HG02943 (cell line): ENCODE results near the gene LIMK2.
"Not testable (repeated sequence)": the region's sequence is repeated elsewhere in the genome, so short reads cannot be mapped to it uniquely, and the experiment has no call there.

ENCODE experiments used
- ATAC-seq: cut with Tn5 transposase; IDR thresholded peaks from one replicate; pipeline ENCODE4 v1.9.1; 2021; ENCODE audit warnings: mild to moderate bottlenecking, low read depth, moderate library complexity; ENCODE audit not compliant: unreplicated experiment

LIMK2 gene

GRCh38 chr22:31210556-31211421 lies 1.3 kb upstream of the LIMK2 start:
- ATAC-seq, result no peak

GRCh38 chr22:31211482-31211861 lies 626 bp upstream of the LIMK2 start:
- ATAC-seq, result no peak

GRCh38 chr22:31212783-31213629 lies 908 bp downstream of the LIMK2 start:
- no peak for ATAC-seq

GRCh38 chr22:31215018-31215535 lies 3.0 kb downstream of the LIMK2 start:
- ATAC-seq, result no peak

- ATAC-seq, result no peak
Observed at GRCh38 chr22:31218565-31219262, 6.6 kb downstream of the LIMK2 start.

GRCh38 chr22:31221084-31221483 lies 9.0 kb downstream of the LIMK2 start:
- no peak for ATAC-seq

DNA sequence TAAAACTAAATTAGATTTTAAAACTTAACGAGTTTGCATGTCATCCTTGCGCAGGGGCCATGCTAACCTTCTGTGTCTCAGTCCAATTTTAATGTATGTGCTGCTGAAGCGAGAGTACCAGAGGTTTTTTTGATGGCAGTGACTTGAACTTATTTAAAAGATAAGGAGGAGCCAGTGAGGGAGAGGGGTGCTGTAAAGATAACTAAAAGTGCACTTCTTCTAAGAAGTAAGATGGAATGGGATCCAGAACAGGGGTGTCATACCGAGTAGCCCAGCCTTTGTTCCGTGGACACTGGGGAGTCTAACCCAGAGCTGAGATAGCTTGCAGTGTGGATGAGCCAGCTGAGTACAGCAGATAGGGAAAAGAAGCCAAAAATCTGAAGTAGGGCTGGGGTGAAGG lies 10.6 kb downstream of the LIMK2 start:
- ATAC-seq, result no peak

GRCh38 chr22:31223786-31224191 lies 11.7 kb downstream of the LIMK2 start:
- ATAC-seq, result no peak

- not testable (repeated sequence) for ATAC-seq
Observed at GRCh38 chr22:31224691-31225090, 12.6 kb downstream of the LIMK2 start.

DNA sequence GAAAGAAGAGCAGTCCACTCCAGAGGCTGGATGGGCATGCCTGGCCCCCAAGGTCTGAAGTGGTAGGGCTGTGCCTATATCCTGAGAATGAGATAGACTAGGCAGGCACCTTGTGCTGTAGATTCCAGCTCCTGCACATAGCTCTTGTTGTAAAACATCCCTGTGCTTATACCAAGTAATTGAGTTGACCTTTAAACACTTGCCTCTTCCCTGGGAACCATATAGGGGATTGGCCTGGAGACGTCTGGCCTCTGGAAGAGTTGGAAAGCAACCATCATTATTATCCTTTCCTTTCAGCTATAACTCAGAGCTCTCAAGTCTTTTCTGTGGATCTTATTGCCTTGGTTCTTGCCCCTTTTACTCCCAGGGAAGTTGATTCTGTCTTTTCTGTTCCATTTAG lies 15.1 kb downstream of the LIMK2 start:
- no peak for ATAC-seq

- no peak for ATAC-seq
Observed at GRCh38 chr22:31229402-31230079, 17.4 kb downstream of the LIMK2 start.

DNA sequence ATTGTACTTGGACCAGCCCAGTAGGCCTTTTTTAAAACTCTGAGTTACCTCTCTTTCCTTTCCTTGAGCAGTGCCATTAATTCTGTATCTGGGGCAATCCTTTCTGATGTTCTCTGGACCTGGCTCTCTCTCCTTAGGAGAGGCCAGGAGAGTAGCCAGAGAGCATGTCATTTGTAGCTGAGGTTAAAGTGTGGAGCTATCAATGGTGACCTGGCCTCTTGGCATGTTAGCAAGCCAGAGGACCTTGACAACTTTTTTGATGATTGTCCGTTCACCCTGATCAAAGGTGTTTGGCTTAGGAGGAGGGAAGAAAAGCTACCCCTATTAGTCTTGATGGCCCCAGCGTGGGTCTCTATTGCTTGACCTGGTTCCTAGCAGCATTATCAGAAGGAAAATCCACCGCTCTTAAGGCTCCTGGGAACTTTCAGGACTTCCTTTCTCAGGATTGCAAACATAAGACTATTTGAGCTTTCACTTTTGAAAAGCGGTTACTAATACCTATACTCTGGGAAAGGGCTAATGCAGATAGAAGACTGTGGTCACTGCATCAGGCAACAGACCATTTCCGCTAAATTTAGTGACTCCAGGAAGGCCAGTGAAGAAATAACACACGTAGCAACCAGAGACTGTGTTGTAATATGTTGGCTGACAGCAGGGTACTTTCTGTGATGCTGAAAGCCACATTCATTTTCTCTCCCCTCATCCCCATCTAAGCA lies 18.2 kb downstream of the LIMK2 start:
- ATAC-seq, result no peak

DNA sequence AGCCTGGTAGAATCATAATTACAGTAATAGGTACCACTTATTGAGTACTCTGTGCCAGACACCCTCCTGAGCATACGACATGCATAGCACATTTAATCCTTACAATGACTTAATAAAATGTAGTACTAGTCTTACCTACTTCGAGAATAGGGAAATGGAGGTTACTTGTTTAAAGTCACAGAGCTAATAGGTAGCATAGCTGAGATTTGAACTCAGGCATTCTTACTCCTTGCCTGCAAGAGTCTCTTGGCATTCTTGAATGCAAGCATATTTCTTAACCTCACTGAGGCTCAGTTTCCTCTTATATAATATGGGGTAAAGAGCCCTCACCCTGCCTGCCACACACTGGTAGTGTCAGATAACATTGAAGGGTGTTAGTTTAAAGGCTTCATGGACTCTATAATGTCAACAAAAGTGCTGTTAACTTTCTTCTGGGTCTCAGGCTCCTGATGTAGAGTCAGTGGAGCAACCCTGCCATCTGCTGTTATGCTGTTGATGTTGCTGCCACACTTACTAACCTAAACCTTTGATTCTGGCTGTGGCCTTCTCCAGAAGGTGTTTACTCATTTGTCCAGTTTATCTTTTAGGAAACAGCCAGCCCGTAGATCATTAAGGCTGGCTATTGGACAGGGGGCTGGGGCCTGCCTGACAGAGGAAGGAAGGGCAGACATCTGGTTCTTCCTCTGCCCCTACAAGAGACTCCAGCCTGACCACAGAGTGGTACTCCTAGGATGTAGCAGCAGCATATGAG lies 18.9 kb downstream of the LIMK2 start:
- no peak for ATAC-seq

GRCh38 chr22:31233001-31233400 lies 20.9 kb downstream of the LIMK2 start:
- no peak for ATAC-seq

GRCh38 chr22:31235081-31235480 lies 23.0 kb downstream of the LIMK2 start:
- no peak for ATAC-seq

DNA sequence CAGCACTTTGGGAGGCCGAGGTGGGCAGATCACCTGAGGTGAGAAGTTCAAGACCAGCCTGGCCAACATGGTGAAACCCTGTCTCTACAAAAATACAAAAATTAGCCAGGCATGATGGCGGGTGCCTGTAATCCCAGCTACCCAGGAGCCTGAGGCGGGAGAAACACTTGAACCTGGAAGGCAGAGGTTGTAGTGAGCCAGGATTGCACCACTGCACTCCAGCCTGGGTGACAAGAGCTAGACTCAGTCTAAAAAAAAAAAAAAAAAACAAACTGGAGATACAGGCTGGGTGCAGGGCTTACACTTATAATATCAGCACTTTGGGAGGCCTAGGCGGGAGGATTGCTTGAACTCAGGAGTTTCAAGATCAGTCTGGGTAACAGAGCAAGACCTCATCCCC lies 23.9 kb downstream of the LIMK2 start:
- ATAC-seq, result not testable (repeated sequence)

- no peak for ATAC-seq
Observed at GRCh38 chr22:31238057-31238456, 26.0 kb downstream of the LIMK2 start.

DNA sequence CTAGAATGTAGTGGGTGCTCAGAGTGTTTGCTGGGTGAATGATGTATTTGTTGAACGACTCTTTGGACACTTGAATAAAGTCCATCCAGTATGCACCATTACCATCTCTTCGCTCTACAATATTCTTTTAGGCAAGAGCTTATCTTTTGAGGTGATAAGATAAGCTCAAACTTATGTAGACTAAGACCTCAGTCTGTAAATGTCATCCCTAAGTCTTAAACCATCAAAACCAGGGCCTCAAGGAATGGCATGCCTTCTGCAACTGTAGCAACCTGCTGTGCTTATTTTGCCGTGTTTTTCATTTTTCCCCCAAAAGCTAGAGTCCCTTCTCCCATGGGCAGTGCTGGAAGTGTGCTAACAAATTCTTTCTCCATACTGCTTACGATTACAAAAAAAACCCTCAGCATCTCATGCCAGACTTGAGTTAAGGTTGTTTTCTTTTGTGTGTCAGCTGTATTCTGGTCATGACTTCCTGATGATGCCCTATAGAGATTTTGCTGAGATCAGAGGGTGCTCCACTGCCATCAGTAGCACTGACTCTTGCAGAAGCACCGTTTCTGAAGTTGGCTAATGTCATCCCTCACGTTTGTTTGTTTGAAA lies 27.8 kb downstream of the LIMK2 start:
- no peak for ATAC-seq
